Measurements from ENCODE around the gene TUNAR.

Gene TUNAR

GRCh38 chr14:95958105-95958504 is 81.5 kb downstream of the TUNAR start:
- no peaks in the 10 kb centered on the region for H3K27me3 ChIP-seq (ENCODE audit: insufficient read depth, low read length)
- H3K27ac ChIP-seq (ENCODE audit: low read depth, low read length, poor library complexity, severe bottlenecking), result no peak overlapping the region
- TF ChIP-seq EZH2 (IDR thresholded peaks at IDR 0.05; ENCODE audit: borderline replicate concordance, low read length) (no peak), CTCF (IDR thresholded peaks at IDR 0.05; ENCODE audit: low read length) (no peak)
- H3K4me2 ChIP-seq (ENCODE audit: low read length), result no peak overlapping the region
- H3K9me3 ChIP-seq (ENCODE audit: low read length), result no peaks in the 10 kb centered on the region
- no peak overlapping the region for H3K4me3 ChIP-seq (ENCODE audit: low read depth, low read length, poor library complexity, severe bottlenecking)
- H2AFZ ChIP-seq (ENCODE audit: low read length), result no peak overlapping the region
- no peaks in the 10 kb centered on the region for H3F3A ChIP-seq (ENCODE audit: insufficient read depth, low read length)
- H3K79me2 ChIP-seq (ENCODE audit: insufficient read depth, low read length), result no peaks in the 10 kb centered on the region
- H3K9ac ChIP-seq (ENCODE audit: low read length), result no peak overlapping the region
- no peaks in the 10 kb centered on the region for H3K9me2 ChIP-seq (ENCODE audit: low read depth, low read length)
- H3K36me3 ChIP-seq (ENCODE audit: insufficient read depth, low read length), result no peaks in the 10 kb centered on the region
- H4K20me1 ChIP-seq (ENCODE audit: insufficient read depth, low read length), result no peaks in the 10 kb centered on the region
- no peaks in the 10 kb centered on the region for H3K4me1 ChIP-seq (ENCODE audit: insufficient read depth, low read length, severe bottlenecking)

GRCh38 chr14:95959317-95959716 is 82.7 kb downstream of the TUNAR start:
- Histone ChIP-seq H3K4me3 (ENCODE audit: low read depth, low read length, poor library complexity, severe bottlenecking) (no peak overlapping the region), H4K20me1 (ENCODE audit: insufficient read depth, low read length) (no peaks in the 10 kb centered on the region), H3K79me2 (ENCODE audit: insufficient read depth, low read length) (no peaks in the 10 kb centered on the region), H3K9me3 (ENCODE audit: low read length) (no peaks in the 10 kb centered on the region), H3K36me3 (ENCODE audit: insufficient read depth, low read length) (no peaks in the 10 kb centered on the region), H3K4me2 (ENCODE audit: low read length) (no peak overlapping the region), H3F3A (ENCODE audit: insufficient read depth, low read length) (no peaks in the 10 kb centered on the region), H2AFZ (ENCODE audit: low read length) (no peak overlapping the region), H3K9me2 (ENCODE audit: low read depth, low read length) (no peaks in the 10 kb centered on the region), H3K9ac (ENCODE audit: low read length) (no peak overlapping the region), H3K27ac (ENCODE audit: low read depth, low read length, poor library complexity, severe bottlenecking) (no peak overlapping the region), H3K27me3 (ENCODE audit: insufficient read depth, low read length) (no peaks in the 10 kb centered on the region), H3K4me1 (ENCODE audit: insufficient read depth, low read length, severe bottlenecking) (no peaks in the 10 kb centered on the region)
- no peak for TF ChIP-seq CTCF (IDR thresholded peaks at IDR 0.05; ENCODE audit: low read length)
- TF ChIP-seq EZH2 (IDR thresholded peaks at IDR 0.05; ENCODE audit: borderline replicate concordance, low read length), result no peak

- no peaks in the 10 kb centered on the region for H3F3A ChIP-seq (ENCODE audit: insufficient read depth, low read length)
- H3K9me2 ChIP-seq (ENCODE audit: low read depth, low read length), result no peaks in the 10 kb centered on the region
- H3K27ac ChIP-seq (ENCODE audit: low read depth, low read length, poor library complexity, severe bottlenecking), result no peak overlapping the region
- H2AFZ ChIP-seq (ENCODE audit: low read length), result no peak overlapping the region
- H3K9ac ChIP-seq (ENCODE audit: low read length), result no peak overlapping the region
- no peaks in the 10 kb centered on the region for H3K9me3 ChIP-seq (ENCODE audit: low read length)
- no peak overlapping the region for H3K4me3 ChIP-seq (ENCODE audit: low read depth, low read length, poor library complexity, severe bottlenecking)
- no peak overlapping the region for H3K4me2 ChIP-seq (ENCODE audit: low read length)
- no peaks in the 10 kb centered on the region for H4K20me1 ChIP-seq (ENCODE audit: insufficient read depth, low read length)
- no peaks in the 10 kb centered on the region for H3K27me3 ChIP-seq (ENCODE audit: insufficient read depth, low read length)
- no peaks in the 10 kb centered on the region for H3K79me2 ChIP-seq (ENCODE audit: insufficient read depth, low read length)
- H3K4me1 ChIP-seq (ENCODE audit: insufficient read depth, low read length, severe bottlenecking), result no peaks in the 10 kb centered on the region
- TF ChIP-seq EZH2 (IDR thresholded peaks at IDR 0.05; ENCODE audit: borderline replicate concordance, low read length), result no peak
- no peak for TF ChIP-seq CTCF (IDR thresholded peaks at IDR 0.05; ENCODE audit: low read length)
- no peaks in the 10 kb centered on the region for H3K36me3 ChIP-seq (ENCODE audit: insufficient read depth, low read length)
Measured at GRCh38 chr14:95961481-95961880, 84.8 kb downstream of the TUNAR start.

Measured in OCI-LY1 (cell line).